Activated T-cell treated with anti-CD3 and anti-CD28 coated beads for 4 hours (primary cell): ENCODE data around the gene DNAJC25.

Experiments
- DNase-seq: peaks from one replicate; pipeline ENCODE4 v3.0.0-alpha.2; 2020

DNAJC25 gene

DNA sequence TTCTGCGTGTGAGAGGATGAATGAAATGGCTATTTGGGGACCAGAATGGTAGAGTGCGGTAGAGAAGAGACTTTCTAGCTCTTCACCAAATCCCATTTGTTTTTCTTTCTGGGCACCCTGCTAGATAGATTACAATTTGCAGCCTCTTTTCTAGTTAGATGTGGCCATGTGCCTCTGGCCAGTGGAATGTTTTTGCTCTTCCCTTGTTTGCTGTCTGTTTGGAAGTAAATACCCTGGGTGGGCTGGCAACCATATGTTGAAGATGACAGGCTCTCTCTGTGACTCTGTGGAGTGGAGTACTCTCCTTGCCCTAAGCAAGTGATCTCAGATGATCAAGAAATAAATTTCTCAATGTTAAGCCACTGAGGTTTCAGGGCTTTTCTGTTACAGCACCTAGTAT lies 43.2 kb downstream of the DNAJC25 start:
- DNase-seq: no peak

DNA sequence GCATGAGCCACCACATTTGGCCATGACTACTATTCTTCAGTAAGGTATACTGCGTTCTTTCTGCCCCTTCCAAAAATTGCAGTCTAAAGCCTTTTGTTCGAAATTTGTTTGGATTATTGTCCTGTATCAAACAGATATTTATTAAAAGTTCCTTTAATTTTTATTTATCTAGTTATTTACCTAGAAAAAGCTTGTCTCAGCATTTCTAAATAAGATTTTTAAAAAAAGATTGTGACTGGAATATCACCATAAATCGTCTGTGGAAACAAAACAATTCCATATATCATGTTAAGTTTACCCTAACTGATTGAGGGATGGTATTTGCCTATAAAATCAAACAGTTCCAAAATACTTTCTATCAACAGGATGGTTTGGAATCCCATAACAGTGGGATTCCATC lies 45.0 kb downstream of the DNAJC25 start:
- no peak for DNase-seq

DNA sequence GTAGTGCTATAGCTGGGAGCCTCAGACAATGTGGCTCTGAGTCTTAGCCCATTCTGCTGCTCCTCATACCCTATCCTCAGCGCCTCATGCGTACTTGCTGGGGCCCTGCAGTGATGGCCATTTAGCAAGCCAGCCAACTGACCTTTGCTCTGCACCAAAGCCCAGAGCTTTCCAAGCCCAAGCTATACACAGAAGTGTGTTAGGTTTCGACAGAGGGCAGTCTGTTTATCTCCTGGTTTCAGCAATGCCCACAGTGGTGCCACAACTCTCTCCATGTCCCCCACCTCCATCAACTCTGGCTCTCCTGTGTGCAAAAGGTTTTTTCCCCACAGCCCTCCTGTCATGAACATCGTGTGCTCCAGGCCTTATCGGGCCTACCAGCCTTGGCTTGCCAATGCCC lies 47.2 kb downstream of the DNAJC25 start:
- DNase-seq: no peak

DNA sequence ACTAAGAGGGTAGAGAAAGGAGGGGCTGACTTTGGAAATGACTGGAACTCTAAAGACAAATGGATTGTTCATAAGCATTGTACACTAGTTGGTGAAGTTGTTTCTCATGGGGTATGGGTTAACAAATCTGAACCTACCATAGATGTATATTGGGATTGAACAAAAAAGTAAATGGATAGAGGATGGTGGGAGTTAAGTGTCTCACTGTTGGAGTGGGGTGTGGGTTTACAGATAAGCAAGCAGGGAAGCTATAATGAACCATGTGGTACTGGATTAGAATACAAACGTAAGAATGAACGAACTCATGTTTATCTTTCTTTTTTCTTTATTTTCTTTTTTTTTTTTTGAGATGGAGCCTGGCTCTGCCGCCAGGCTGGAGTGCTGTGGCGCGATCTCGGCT lies 48.1 kb downstream of the DNAJC25 start:
- no peak for DNase-seq

DNA sequence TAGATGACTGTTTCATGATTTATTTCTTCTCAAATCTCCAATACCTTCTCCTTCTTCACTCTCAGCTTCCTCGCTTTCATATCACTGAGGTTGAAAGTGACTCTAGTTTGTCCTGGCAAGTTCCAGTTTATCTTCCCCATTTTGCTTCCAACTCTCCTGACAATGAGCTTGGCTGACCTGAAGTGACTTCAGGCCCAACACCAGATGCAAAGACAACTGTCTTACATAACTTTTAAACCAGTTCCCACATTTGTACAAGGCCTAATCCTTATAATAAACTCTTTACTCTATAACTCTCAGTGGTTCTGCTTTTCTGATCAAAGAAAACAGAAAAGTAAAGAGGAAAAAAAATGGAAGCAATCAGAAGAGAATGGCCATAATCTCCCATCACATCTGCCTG lies 52.3 kb downstream of the DNAJC25 start:
- no peak for DNase-seq

DNA sequence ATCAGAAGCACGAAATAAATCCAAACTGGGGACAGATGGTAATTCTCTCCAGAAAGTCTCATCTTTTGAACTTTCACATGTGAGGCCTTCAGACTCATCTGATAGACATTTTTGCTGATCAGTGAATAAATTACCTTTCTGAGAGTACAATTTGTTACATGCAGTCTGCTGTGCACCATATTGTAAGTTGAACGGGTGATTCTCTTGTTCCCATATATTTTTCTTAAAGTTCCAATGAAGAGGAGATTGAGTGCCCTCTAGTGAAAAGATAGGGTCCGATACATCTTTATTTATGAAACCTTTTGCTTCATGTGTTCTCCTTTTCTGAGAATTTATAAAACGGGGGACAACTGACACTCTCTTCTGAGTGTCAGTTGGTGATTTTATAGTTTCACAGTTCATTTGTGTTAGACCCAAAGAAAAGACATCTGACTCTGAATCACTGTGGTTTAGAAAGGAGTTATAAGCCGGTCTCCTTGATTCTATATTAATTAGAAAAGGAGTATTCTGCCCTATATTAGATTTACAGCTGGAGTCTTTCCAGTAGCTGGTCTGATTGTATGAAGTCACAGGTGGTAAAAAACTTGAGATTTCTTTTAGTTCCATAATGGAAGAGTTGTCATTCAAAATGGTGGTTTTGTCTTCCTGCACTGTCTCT lies 60.7 kb downstream of the DNAJC25 start:
- no peak for DNase-seq

DNA sequence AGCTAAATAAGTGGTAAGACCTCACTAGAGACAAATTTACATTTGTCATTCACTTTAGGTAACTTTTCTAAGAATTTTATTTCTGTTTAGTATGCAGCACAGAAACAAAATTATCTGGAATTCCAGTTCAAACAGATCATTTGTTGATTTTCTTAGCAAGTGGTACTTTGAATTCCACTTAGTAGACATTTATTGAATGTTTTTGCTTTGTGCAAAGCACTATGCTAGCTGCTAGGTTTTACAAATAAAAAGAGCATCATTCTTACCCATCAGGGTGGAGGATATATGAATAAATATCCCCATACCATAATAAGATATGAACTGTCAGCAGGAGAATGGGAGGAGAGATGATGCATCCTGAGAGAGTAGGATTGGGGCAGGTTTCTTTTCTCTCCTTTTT lies 65.7 kb downstream of the DNAJC25 start:
- no peak for DNase-seq

DNA sequence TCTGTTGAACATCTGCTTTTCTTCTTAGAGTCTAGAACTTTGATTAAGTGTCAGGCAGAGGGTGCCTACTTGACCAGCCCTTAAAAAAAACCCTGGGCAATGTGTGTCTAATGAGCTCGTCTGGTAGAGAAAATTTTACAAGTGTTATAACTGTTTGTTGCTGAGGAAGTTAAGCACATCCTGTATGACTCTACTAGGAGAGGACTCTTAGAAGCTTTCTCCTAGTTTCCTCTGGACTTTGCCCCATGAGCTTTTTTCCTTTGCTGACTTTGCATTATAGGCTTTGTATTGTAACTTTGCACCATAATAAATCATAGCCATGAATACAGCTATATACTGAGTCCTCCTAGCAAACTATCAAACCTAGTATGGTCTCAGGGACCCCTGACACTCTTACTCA lies 69.6 kb downstream of the DNAJC25 start:
- DNase-seq: no peak
